SK-N-SH (cell line): Measurements from ENCODE around the gene FKBP2.

Experiments used
- EP300 ChIP-seq, 2 experiments: IDR thresholded peaks; 2 replicates each; pipeline versions ENCODE4 v1.4.0 to v1.6.1; 2012; ENCODE audit warnings: borderline replicate concordance in 1 of 2, low read depth in 1 of 2, low read length in 1 of 2
- GABPA ChIP-seq: IDR thresholded peaks from 2 replicates; pipeline ENCODE4 v1.4.0; 2012; ENCODE audit warnings: low read depth, mild to moderate bottlenecking
- MXI1 ChIP-seq: IDR thresholded peaks from 2 replicates; pipeline ENCODE4 v1.6.1; 2012; ENCODE audit warnings: mild to moderate bottlenecking, low read depth, low read length, improper control_type of control experiment
- POLR2AphosphoS5 ChIP-seq: IDR thresholded peaks from 2 replicates; pipeline ENCODE4 v1.6.1; 2012; ENCODE audit warnings: low read depth, low read length
- RXRA ChIP-seq: IDR thresholded peaks from 2 replicates; pipeline ENCODE4 v1.4.0; 2012; ENCODE audit warnings: low read depth, mild to moderate bottlenecking, borderline replicate concordance
- SMC3 ChIP-seq: IDR thresholded peaks from 2 replicates; pipeline ENCODE4 v1.6.1; 2012; ENCODE audit warnings: low read depth, low read length, improper control_type of control experiment
- TCF12 ChIP-seq: IDR thresholded peaks from 2 replicates; pipeline ENCODE4 v1.4.0; 2012
- YY1 ChIP-seq: IDR thresholded peaks from 2 replicates; pipeline ENCODE4 v1.4.0; 2012; ENCODE audit warnings: low read depth, mild to moderate bottlenecking
- TF ChIP-seq, protein P1 (sequence below): fragments of 200-600 bp; sonication (generic); IDR thresholded peaks from 2 replicates; pipeline ENCODE4 v1.6.1; 2017; ENCODE audit warnings: antibody characterized with exemption, mild to moderate bottlenecking, moderate library complexity
- TF ChIP-seq, protein P2 (sequence below): IDR thresholded peaks from 2 replicates; pipeline ENCODE4 v1.6.1; 2012; ENCODE audit warnings: mild to moderate bottlenecking, low read depth, low read length, moderate library complexity
- TF ChIP-seq, protein P3 (sequence below): IDR thresholded peaks from 2 replicates; pipeline ENCODE4; 2012
- TF ChIP-seq, protein P4 (sequence below): fragments of 150-350 bp; IDR thresholded peaks from 2 replicates; pipeline ENCODE4 v1.6.1; 2017; ENCODE audit warnings: antibody characterized with exemption, low read length, low read depth, borderline replicate concordance

DNA sequence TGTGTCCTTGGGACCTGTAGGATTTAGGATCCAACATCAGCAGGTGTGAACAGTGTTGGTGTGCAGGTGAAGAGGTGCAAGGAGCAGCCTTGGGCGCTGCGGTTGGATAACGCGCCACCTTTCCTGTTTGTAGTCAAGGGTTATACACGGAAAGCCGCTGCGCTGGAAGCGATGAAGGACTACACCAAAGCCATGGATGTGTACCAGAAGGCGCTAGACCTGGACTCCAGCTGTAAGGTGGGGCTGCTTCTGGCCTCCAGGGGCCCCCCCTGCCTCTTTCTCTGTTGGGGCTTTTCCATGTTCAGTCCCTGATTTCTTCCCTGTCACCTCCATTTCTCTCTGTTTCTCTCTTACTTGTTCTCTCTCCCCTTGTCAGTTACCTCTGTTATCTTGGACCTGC lies 37.9 kb upstream of the FKBP2 start:
- TF ChIP-seq, protein P1, sequence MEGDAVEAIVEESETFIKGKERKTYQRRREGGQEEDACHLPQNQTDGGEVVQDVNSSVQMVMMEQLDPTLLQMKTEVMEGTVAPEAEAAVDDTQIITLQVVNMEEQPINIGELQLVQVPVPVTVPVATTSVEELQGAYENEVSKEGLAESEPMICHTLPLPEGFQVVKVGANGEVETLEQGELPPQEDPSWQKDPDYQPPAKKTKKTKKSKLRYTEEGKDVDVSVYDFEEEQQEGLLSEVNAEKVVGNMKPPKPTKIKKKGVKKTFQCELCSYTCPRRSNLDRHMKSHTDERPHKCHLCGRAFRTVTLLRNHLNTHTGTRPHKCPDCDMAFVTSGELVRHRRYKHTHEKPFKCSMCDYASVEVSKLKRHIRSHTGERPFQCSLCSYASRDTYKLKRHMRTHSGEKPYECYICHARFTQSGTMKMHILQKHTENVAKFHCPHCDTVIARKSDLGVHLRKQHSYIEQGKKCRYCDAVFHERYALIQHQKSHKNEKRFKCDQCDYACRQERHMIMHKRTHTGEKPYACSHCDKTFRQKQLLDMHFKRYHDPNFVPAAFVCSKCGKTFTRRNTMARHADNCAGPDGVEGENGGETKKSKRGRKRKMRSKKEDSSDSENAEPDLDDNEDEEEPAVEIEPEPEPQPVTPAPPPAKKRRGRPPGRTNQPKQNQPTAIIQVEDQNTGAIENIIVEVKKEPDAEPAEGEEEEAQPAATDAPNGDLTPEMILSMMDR = no peak
- TF ChIP-seq GABPA (no peak), EP300 (IDR thresholded peaks at IDR 0.05; ENCODE audit: borderline replicate concordance in 1 of 2, low read depth in 1 of 2, low read length in 1 of 2) (no peak), TCF12 (no peak), YY1 (no peak), SMC3 (no peak), RXRA (no peak), MXI1 (no peak), POLR2AphosphoS5 (no peak)
- TF ChIP-seq, protein P2, sequence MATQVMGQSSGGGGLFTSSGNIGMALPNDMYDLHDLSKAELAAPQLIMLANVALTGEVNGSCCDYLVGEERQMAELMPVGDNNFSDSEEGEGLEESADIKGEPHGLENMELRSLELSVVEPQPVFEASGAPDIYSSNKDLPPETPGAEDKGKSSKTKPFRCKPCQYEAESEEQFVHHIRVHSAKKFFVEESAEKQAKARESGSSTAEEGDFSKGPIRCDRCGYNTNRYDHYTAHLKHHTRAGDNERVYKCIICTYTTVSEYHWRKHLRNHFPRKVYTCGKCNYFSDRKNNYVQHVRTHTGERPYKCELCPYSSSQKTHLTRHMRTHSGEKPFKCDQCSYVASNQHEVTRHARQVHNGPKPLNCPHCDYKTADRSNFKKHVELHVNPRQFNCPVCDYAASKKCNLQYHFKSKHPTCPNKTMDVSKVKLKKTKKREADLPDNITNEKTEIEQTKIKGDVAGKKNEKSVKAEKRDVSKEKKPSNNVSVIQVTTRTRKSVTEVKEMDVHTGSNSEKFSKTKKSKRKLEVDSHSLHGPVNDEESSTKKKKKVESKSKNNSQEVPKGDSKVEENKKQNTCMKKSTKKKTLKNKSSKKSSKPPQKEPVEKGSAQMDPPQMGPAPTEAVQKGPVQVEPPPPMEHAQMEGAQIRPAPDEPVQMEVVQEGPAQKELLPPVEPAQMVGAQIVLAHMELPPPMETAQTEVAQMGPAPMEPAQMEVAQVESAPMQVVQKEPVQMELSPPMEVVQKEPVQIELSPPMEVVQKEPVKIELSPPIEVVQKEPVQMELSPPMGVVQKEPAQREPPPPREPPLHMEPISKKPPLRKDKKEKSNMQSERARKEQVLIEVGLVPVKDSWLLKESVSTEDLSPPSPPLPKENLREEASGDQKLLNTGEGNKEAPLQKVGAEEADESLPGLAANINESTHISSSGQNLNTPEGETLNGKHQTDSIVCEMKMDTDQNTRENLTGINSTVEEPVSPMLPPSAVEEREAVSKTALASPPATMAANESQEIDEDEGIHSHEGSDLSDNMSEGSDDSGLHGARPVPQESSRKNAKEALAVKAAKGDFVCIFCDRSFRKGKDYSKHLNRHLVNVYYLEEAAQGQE = no peak
- TF ChIP-seq, protein P3, sequence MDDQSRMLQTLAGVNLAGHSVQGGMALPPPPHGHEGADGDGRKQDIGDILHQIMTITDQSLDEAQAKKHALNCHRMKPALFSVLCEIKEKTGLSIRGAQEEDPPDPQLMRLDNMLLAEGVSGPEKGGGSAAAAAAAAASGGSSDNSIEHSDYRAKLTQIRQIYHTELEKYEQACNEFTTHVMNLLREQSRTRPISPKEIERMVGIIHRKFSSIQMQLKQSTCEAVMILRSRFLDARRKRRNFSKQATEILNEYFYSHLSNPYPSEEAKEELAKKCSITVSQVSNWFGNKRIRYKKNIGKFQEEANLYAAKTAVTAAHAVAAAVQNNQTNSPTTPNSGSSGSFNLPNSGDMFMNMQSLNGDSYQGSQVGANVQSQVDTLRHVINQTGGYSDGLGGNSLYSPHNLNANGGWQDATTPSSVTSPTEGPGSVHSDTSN = no peak
- TF ChIP-seq, protein P4, sequence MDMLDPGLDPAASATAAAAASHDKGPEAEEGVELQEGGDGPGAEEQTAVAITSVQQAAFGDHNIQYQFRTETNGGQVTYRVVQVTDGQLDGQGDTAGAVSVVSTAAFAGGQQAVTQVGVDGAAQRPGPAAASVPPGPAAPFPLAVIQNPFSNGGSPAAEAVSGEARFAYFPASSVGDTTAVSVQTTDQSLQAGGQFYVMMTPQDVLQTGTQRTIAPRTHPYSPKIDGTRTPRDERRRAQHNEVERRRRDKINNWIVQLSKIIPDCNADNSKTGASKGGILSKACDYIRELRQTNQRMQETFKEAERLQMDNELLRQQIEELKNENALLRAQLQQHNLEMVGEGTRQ = no peak
